Activated T-helper 9 cell treated with anti-CD3 and anti-CD28 coated beads, Interleukin-2, amount 50 U/mL, for 16 hours (primary cell): Measurements from ENCODE around the gene SBF2.

Experiments used
- DNase-seq: peaks from one replicate; pipeline ENCODE4 v3.0.0-alpha.2; 2020; ENCODE audit warnings: low read depth

The SBF2 gene

GRCh38 chr11:9851366-9851765 lies 442.7 kb downstream of the SBF2 start:
- no peak for DNase-seq

GRCh38 chr11:9850224-9850895 lies 443.7 kb downstream of the SBF2 start:
- no peak for DNase-seq

- no peak for DNase-seq
These were observed 444.6 kb downstream of the SBF2 start for GRCh38 chr11:9849389-9849788.

- no peak for DNase-seq
These were observed 446.4 kb downstream of the SBF2 start for GRCh38 chr11:9847636-9848035.

GRCh38 chr11:9842923-9843322 lies 451.1 kb downstream of the SBF2 start:
- DNase-seq, result no peak

GRCh38 chr11:9840460-9841004 lies 453.5 kb downstream of the SBF2 start:
- no peak for DNase-seq

- DNase-seq, result no peak
These were observed 454.5 kb downstream of the SBF2 start for GRCh38 chr11:9839550-9839949.

- DNase-seq, result no peak
These were observed 455.1 kb downstream of the SBF2 start for GRCh38 chr11:9838961-9839360.

GRCh38 chr11:9838229-9838628 lies 455.8 kb downstream of the SBF2 start:
- no peak for DNase-seq

GRCh38 chr11:9834291-9834690 lies 459.7 kb downstream of the SBF2 start:
- DNase-seq, result no peak

- DNase-seq, result no peak
These were observed 462.9 kb downstream of the SBF2 start for GRCh38 chr11:9831122-9831521.

GRCh38 chr11:9827708-9828107 lies 466.3 kb downstream of the SBF2 start:
- DNase-seq, result no peak

- DNase-seq, result no peak
These were observed 467.6 kb downstream of the SBF2 start for GRCh38 chr11:9826390-9826789.

GRCh38 chr11:9825895-9826294 lies 468.1 kb downstream of the SBF2 start:
- no peak for DNase-seq

- DNase-seq, result no peak
These were observed 468.7 kb downstream of the SBF2 start for GRCh38 chr11:9825315-9825714.

GRCh38 chr11:9823887-9824385 lies 470.1 kb downstream of the SBF2 start:
- no peak for DNase-seq

GRCh38 chr11:9823439-9823838 lies 470.6 kb downstream of the SBF2 start:
- DNase-seq, result no peak

- DNase-seq, result no peak
These were observed 472.8 kb downstream of the SBF2 start for GRCh38 chr11:9821008-9821752.

GRCh38 chr11:9820260-9820659 lies 473.8 kb downstream of the SBF2 start:
- no peak for DNase-seq

GRCh38 chr11:9817191-9817590 lies 476.8 kb downstream of the SBF2 start:
- DNase-seq, result no peak

GRCh38 chr11:9815486-9816136 lies 478.4 kb downstream of the SBF2 start:
- DNase-seq, result no peak

- DNase-seq, result no peak
These were observed 479.9 kb downstream of the SBF2 start for GRCh38 chr11:9814108-9814507.

GRCh38 chr11:9808943-9809342 lies 485.1 kb downstream of the SBF2 start:
- no peak for DNase-seq
